Measurements from ENCODE around the gene CEBPB. TPM values are rescaled to one million over a fixed set of nuclear protein-coding genes. Genes with fewer than 3 reads are reported as not detected.

CEBPB gene
- total RNA-seq, 1 experiment from 2014 or later = 22.6 TPM

- H2BK120ac ChIP-seq (ENCODE audit: low read depth, low read length, poor library complexity, severe bottlenecking) = no peak overlapping the region
- no peak for DNase-seq
- Mint-ChIP-seq H3K4me1 (peaks cover 15 to 27% of the 10 kb centered on the region in 2 experiments), H3K27me3 (ENCODE audit: low read depth) (peaks cover 2% of the 10 kb centered on the region; the same call in 1 of the 2 replicates), H3K36me3 (ENCODE audit: insufficient read depth in 1 of 3, low read depth in 3 of 3) (no peaks in the 10 kb centered on the region), H3K4me3 (no peak overlapping the region), H3K27ac (no peak overlapping the region), H3K9me3 (no peaks in the 10 kb centered on the region)
- no peak overlapping the region for H4K91ac ChIP-seq (ENCODE audit: insufficient read length, low read depth, low read length)
- no peak overlapping the region for H2AK5ac ChIP-seq (ENCODE audit: insufficient read length, low read length)
- H3K18ac ChIP-seq (ENCODE audit: insufficient read length, low read depth, low read length) = no peak overlapping the region
- no peak overlapping the region for H3K4me2 ChIP-seq (ENCODE audit: insufficient read depth, insufficient read length, low read length)
- H2BK12ac ChIP-seq (ENCODE audit: insufficient read length, low read depth, low read length) = no peak overlapping the region
- no peaks in the 10 kb centered on the region for H3K79me1 ChIP-seq (ENCODE audit: insufficient read depth, low read depth, low read length, poor library complexity, severe bottlenecking)
- H4K5ac ChIP-seq (ENCODE audit: insufficient read length, low read depth, low read length) = no peak overlapping the region
- no peaks in the 10 kb centered on the region for H3K79me2 ChIP-seq (ENCODE audit: insufficient read depth, low read length)
- no peaks in the 10 kb centered on the region for H3K27me3 ChIP-seq (ENCODE audit: insufficient read depth, low read length)
- H3K23ac ChIP-seq (ENCODE audit: insufficient read length, low read depth, low read length) = no peak overlapping the region
- no peaks in the 10 kb centered on the region; the same call in 1 of the 2 replicates for H3K4me1 ChIP-seq (ENCODE audit: insufficient read depth, low read length)
- no peak overlapping the region for H3K4ac ChIP-seq (ENCODE audit: low read depth, low read length)
- no CpG with 5 or more reads among the region's 9 CpGs for WGBS (ENCODE audit: extremely low coverage, insufficient read length, low lambda C conversion rate)
- H3T11ph ChIP-seq (ENCODE audit: low read length) = no peak overlapping the region
- no peak overlapping the region for H3K27ac ChIP-seq (ENCODE audit: insufficient read length, low read depth, low read length)
- no peak overlapping the region for H3K14ac ChIP-seq (ENCODE audit: insufficient read depth, low read length)
- H3K9ac ChIP-seq (ENCODE audit: extremely low read depth, insufficient read length, low read length) = no peak overlapping the region
- H2BK15ac ChIP-seq (ENCODE audit: low read depth, low read length) = no peak overlapping the region
- no peaks in the 10 kb centered on the region for H3K23me2 ChIP-seq (ENCODE audit: insufficient read length, low read depth, low read length, poor library complexity, severe bottlenecking)
- H2BK20ac ChIP-seq (ENCODE audit: low read depth, low read length, poor library complexity, severe bottlenecking) = no peak overlapping the region
- no peak overlapping the region for H2AFZ ChIP-seq (ENCODE audit: low read length)
- H2BK5ac ChIP-seq (ENCODE audit: insufficient read length, low read length) = no peak overlapping the region
- TF ChIP-seq CTCF (conservative IDR thresholded peaks at IDR 0.05) = no peak
- H3K9me3 ChIP-seq (ENCODE audit: control insufficient read depth, low read depth, low read length) = no peaks in the 10 kb centered on the region
- no peak overlapping the region for H4K8ac ChIP-seq (replicated peaks; ENCODE audit: insufficient read length, low read depth, low read length)
- H3K56ac ChIP-seq (ENCODE audit: insufficient read length, low read depth, low read length) = no peak overlapping the region
- no peaks in the 10 kb centered on the region for H4K20me1 ChIP-seq (ENCODE audit: control insufficient read depth, insufficient read depth, insufficient read length)
Measured at GRCh38 chr20:50214226-50215024, 23.8 kb downstream of the CEBPB start.
